ES-I3 (cell line): ENCODE measurements around the gene CRYGD.
"Not testable (repeated sequence)": the region's sequence is repeated elsewhere in the genome, so short reads cannot be mapped to it uniquely, and the experiment has no call there.

ENCODE experiments used
- H3K36me3 ChIP-seq: 2 replicates; pipeline ENCODE4 v1.6.1; 2013; ENCODE audit warnings: mild to moderate bottlenecking, low read length, control low read depth, moderate library complexity; ENCODE audit not compliant: insufficient read depth
- H3K4me1 ChIP-seq: 2 replicates; pipeline ENCODE4 v1.6.1; 2013; ENCODE audit warnings: mild to moderate bottlenecking, control low read depth, low read length; ENCODE audit not compliant: insufficient read depth
- H3K9ac ChIP-seq: 2 replicates; pipeline ENCODE4 v1.6.1; 2013; ENCODE audit warnings: low read depth, mild to moderate bottlenecking, low read length, moderate library complexity
- H3K9me3 ChIP-seq: 2 replicates; pipeline ENCODE4 v1.6.1; 2013; ENCODE audit warnings: mild to moderate bottlenecking, low read length, moderate library complexity; ENCODE audit not compliant: control insufficient read depth, insufficient read depth

Gene CRYGD

DNA sequence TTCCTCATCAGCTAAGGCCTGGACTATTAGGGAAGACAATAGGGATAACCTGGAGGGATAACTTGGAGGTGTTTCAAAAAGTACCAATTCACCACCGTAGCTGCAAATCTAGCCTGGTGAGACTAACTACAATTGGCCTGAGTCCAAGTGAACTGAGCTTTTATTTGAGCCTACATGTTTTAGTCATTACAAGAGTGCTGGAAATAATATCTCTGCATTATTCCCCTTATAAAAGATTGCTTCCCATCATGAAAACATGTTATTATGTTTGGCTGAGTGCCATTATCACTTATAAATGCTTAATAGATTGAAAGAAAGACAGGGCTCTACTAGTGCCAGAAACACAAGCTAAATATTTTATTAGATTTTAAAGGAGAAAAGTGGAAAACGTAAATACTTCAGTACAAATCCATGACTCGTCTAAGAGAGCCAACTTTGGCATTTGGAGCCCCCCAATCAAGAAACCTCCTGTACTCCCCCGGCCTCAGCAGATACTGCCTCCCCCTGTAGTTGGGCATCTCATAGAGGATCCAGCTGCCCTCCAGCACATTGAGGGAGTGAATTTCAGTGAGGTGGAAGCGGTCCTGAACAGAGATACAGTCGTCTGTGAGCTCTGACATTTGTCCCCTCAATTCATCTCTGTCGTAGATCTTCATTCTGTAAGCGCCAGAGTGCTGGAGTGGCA is 18.1 kb upstream of the CRYGD start:
- peak overlapping the region; percentile 9; the same call in 1 of the 2 replicates for H3K9ac ChIP-seq

DNA sequence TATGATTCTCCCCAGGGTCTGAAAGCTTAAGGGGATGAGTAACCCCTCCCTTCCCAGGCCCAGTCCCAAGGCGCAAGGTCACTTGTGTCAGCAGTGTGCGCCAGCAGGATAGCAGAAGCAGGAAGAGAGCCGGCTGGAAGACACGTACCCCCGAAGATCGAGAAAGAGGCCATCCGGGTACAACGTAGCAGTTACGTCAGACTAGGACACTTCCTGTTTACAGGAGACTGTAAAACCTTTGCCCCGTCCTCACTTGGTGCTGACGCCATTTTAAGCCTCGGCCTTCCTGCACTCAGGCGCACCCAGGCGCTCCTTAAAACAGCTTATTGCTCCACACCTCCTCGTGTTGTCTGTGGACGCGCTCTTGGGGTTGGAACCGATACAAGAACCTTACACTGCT is 15.1 kb upstream of the CRYGD start:
- Histone ChIP-seq H3K9ac (no peak overlapping the region), H3K9me3 (no peaks in the 10 kb centered on the region; the same call in 1 of the 2 replicates), H3K36me3 (no peaks in the 10 kb centered on the region), H3K4me1 (peaks cover 12% of the 10 kb centered on the region)

More for the DNA sequence above, 18.1 kb upstream of the CRYGD start:
- no peaks in the 10 kb centered on the region; the same call in 1 of the 2 replicates for H3K9me3 ChIP-seq
- no peaks in the 10 kb centered on the region for H3K36me3 ChIP-seq
- H3K4me1 ChIP-seq, result peaks cover 12% of the 10 kb centered on the region

DNA sequence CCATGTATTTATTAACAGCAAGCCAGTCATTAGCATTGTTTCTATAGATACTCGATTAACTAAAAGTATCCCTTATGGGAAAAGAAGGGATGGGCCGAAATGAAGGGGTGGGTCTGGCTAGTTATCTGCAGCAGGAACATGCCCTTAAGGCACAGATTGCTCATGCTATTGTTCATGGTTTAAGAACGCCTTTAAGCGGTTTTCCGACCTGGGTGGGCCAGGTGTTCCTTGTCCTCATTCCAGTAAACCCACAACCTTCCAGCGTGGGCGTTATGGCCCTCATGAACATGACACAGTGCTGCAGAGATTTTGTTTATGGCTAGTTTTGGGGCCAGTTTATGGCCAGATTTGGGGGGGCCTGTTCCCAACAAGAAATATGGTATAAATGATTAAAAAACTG is 14.0 kb upstream of the CRYGD start:
- peaks cover 12% of the 10 kb centered on the region for H3K4me1 ChIP-seq
- not testable (repeated sequence) for H3K36me3 ChIP-seq, H3K9ac ChIP-seq, H3K9me3 ChIP-seq

GRCh38 chr2:208136716-208137094 is 12.4 kb upstream of the CRYGD start:
- no peaks in the 10 kb centered on the region; the same call in 1 of the 2 replicates for H3K9me3 ChIP-seq
- H3K4me1 ChIP-seq, result no peaks in the 10 kb centered on the region
- H3K36me3 ChIP-seq, result no peaks in the 10 kb centered on the region
- H3K9ac ChIP-seq, result no peak overlapping the region

DNA sequence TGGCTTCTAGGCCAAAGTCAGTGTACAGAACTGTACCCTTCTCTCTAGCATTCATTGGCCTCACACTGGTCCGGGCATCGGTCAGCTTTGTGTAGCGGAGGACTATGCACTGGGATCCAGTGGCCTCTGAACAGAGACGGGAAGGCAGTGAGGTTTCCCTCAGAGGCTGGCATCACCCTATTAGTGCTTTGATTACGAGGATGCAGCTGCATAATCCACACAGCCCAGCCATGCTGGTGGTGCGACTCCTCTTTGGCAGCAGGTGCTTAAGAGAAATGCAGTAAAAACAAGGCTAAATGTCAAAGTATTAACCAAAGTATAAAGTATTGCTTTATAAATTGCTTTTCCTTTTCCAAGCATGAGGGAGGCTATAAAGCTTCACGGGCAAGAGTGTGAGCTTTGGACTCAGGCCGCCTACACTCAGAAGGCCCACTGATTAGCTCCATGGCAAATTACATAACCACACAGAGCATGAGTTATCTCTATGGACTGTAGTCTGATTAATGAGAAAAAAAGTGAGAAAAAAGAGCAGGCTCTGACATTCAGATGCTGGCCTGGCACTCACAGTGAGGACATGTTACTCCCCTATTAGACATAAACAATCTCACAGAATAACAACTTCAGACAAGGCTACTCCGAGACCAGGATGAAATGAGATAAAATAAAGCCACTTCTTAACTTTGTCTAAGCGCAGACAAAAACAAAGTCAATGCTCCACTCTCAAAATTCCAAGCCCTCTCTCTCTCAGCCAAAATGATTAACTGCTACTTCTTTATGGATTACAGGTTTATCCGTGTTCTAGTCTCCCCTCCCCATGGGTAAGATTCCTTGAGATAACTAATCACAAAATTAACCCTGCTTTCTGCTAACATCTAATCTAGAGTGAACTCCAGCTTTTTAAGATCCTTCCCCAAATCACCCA is 11.7 kb upstream of the CRYGD start:
- H3K9me3 ChIP-seq, result no peaks in the 10 kb centered on the region; the same call in 1 of the 2 replicates
- no peaks in the 10 kb centered on the region for H3K36me3 ChIP-seq
- H3K4me1 ChIP-seq, result no peaks in the 10 kb centered on the region
- H3K9ac ChIP-seq, result no peak overlapping the region

GRCh38 chr2:208134928-208135586 is 10.7 kb upstream of the CRYGD start:
- H3K4me1 ChIP-seq, result no peaks in the 10 kb centered on the region
- H3K9me3 ChIP-seq, result no peaks in the 10 kb centered on the region; the same call in 1 of the 2 replicates
- no peak overlapping the region for H3K9ac ChIP-seq
- H3K36me3 ChIP-seq, result no peaks in the 10 kb centered on the region

DNA sequence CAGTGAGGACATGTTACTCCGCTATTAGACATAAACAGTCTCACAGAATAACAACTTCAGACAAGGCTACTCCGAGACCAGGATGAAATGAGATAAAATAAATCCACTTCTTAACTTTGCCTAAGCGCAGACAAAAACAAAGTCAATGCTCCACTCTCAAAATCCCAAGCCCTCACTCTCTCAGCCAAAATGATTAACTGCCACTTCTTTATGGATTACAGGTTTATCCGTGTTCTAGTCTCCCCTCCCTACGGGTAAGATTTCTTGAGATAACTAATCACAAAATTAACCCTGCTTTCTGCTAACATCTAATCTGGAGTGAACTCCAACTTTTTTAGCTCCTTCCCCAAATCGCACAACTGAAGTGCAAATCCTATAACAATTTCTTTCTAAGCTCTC is 6.4 kb upstream of the CRYGD start:
- no peak overlapping the region for H3K9ac ChIP-seq
- H3K9me3 ChIP-seq, result no peaks in the 10 kb centered on the region
- no peaks in the 10 kb centered on the region for H3K4me1 ChIP-seq
- no peaks in the 10 kb centered on the region for H3K36me3 ChIP-seq

DNA sequence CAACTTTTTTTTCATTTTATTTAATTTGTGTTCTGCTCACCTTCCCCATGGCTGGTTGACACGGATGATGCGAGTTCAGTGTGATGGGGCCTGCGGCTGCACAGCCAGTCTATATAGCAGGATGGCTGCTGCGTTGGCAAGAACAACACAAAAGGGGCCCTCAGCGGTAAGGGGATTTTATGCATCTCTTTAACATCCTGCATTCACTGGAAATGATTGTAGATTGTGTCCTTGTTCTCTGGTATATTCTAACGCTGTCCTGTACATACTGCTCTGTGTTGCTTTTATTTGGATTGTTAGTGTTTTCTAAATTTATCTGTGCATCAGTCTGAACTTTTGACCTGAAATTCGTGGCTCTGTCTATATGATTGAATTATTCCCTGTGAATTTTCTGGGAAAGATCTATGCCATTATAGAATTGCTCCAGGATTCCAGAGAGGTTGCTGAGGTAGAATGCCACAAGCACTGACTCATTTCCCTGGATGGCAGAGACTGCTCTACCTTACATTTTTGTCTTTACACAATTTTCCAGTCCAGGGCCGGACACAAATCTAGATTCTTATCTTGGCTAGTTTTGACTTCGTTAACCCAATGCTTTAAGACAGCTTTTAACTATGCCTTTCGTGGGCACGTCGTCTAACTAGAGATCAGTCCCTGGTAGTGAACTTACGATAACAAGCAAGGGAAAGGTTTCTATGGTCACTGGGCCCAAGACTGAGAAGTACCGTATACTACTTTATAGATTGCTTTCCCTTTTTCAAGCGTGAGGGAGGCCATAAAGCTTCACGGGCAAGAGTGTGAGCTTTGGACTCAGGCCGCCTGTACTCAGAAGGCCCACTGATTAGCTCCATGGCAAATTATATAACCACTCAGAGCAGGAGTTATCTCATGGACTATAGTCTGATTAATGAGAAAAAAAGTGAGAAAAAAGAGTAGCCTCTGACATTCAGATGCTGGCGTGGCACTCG is 5.7 kb upstream of the CRYGD start, which contains the start of gene CRYGC:
CRYGC (minus strand) TSS at position 85 of the 968 bp plus-strand sequence; CDS start at position 49, 36 bp downstream.
- no peak within 1 kb of the TSS for H3K9ac ChIP-seq
- H3K4me1 ChIP-seq, result no peaks in the 10 kb centered on the region
- H3K36me3 ChIP-seq, result no peaks in the 10 kb centered on the region
- H3K9me3 ChIP-seq, result no peaks in the 10 kb centered on the region

DNA sequence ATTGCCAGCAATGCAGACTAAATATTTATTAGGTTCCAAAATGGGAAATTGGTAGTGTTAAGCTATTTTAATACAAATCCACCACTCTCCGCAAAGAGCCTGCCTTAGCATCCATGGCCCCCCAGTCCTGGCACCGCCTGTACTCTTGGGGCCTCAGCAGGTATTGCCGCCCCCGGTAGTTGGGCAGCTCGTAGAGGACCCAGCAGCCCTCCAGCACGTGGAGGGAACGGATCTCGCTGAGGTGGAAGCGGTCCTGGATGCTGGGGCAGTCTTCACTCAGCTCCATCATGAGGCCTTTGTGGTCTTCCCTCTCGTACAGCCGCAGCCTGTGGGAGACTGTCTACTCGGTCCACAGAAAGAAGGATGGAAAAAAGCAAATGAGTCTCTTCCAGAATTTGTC is 3.8 kb upstream of the CRYGD start:
- H3K4me1 ChIP-seq, result no peaks in the 10 kb centered on the region
- H3K9me3 ChIP-seq, result no peaks in the 10 kb centered on the region
- no peak overlapping the region for H3K9ac ChIP-seq

GRCh38 chr2:208127090-208127489 is 2.8 kb upstream of the CRYGD start:
- H3K36me3 ChIP-seq, result no peaks in the 10 kb centered on the region
- H3K9ac ChIP-seq, result no peak overlapping the region
- no peaks in the 10 kb centered on the region for H3K9me3 ChIP-seq
- H3K4me1 ChIP-seq, result no peaks in the 10 kb centered on the region

More for the DNA sequence above, 3.8 kb upstream of the CRYGD start:
- H3K36me3 ChIP-seq, result no peaks in the 10 kb centered on the region

- Histone ChIP-seq H3K9ac (no peak overlapping the region), H3K9me3 (no peaks in the 10 kb centered on the region), H3K4me1 (no peaks in the 10 kb centered on the region), H3K36me3 (no peaks in the 10 kb centered on the region)
Observed at GRCh38 chr2:208125251-208125650, 927 bp upstream of the CRYGD start.

GRCh38 chr2:208122248-208122647 is 2.1 kb downstream of the CRYGD start:
- Histone ChIP-seq H3K4me1 (no peaks in the 10 kb centered on the region), H3K36me3 (no peaks in the 10 kb centered on the region), H3K9ac (no peak overlapping the region), H3K9me3 (no peaks in the 10 kb centered on the region)

GRCh38 chr2:208118918-208119317 is 5.4 kb downstream of the CRYGD start:
- no peaks in the 10 kb centered on the region for H3K36me3 ChIP-seq
- H3K9ac ChIP-seq, result no peak overlapping the region
- H3K9me3 ChIP-seq, result no peaks in the 10 kb centered on the region
- H3K4me1 ChIP-seq, result no peaks in the 10 kb centered on the region
